Adipose tissue (tissue), 3 donors: ENCODE results near the gene ADAMTS9. TPM values are rescaled to one million over a fixed set of nuclear protein-coding genes. Genes with fewer than 3 reads are reported as not detected.

Experiments used
- H3K27ac ChIP-seq: one replicate; pipeline ENCODE4 v1.5.1; 2013; ENCODE audit warnings: low read depth, low read length
- WGBS, 3 donors: extraction: QIAGEN DNeasy Blood & Tissue Kit; methylation state at CpG; one replicate each; pipeline ENCODE4 v1.1.7; 2013; 5-methylcytosine and 5-hydroxymethylcytosine counted together
- polyA plus RNA-seq, 3 donors: library from polyadenylated mRNA; stranded (reverse); fragments of 200-250 nt; gene quantifications; one replicate each; pipeline ENCODE4 v1.2.3, GENCODE V29; 2013
- donor health status: healthy with polysubstance abuse.
- donor health status: Bipolar disorder and iron deficiency.
- donor health status: healthy.

Gene ADAMTS9
- polyA plus RNA-seq, 3 donors = 8.3 to 116 (median 22.7) TPM

DNA sequence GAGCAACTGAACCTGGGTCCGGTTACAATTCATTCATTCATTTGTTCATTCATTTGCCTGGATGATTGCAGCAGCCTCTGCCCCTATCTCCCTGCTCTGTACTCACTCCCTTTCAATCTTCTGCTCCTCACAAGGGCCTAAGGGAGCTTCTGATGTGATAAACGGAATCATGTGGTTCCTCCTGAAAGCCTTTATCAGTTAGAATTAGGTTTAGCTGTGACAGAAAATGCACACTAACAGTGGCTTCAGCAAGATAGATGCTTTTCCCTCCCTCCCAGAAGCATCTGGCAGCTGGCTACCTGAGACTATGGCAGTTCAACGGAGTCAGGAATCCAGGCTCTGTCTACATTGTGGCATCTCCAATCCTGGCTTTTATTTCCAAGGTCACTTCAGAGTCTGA lies 196.0 kb downstream of the ADAMTS9 start:
- 85 to 88% (median 86%) methylated on average over 3 of the region's 3 CpGs for WGBS, 3 donors
- H3K27ac ChIP-seq = no peak overlapping the region

DNA sequence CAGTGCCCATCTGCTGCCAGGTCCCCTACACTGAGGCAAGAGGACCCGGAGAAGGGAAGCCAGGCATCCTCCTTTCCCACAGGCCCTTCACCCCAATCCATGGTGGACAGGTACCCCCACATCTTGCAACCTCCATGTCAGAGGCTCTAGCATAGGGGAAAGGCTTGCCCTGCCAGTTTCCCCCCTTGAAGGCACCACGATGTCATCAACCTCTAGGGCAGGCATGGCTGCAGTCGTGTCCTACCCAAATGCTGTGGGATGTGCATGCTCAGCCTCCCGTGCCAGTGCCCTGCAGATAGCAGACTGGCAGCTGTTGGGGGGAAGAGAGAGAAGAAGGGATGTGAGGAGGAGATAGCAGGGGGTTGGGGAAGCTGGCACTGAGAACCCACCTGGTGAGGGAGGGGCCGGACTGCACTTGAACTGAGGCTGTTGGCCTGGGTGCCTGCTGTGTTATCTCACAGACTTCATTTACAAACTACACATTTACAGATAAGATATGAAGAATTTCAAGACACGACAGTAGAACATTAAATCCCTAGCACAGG lies 197.5 kb downstream of the ADAMTS9 start:
- H3K27ac ChIP-seq = no peak overlapping the region
- WGBS, 3 donors = 77 to 91% (median 89%) methylated on average over 6 of the region's 6 CpGs

DNA sequence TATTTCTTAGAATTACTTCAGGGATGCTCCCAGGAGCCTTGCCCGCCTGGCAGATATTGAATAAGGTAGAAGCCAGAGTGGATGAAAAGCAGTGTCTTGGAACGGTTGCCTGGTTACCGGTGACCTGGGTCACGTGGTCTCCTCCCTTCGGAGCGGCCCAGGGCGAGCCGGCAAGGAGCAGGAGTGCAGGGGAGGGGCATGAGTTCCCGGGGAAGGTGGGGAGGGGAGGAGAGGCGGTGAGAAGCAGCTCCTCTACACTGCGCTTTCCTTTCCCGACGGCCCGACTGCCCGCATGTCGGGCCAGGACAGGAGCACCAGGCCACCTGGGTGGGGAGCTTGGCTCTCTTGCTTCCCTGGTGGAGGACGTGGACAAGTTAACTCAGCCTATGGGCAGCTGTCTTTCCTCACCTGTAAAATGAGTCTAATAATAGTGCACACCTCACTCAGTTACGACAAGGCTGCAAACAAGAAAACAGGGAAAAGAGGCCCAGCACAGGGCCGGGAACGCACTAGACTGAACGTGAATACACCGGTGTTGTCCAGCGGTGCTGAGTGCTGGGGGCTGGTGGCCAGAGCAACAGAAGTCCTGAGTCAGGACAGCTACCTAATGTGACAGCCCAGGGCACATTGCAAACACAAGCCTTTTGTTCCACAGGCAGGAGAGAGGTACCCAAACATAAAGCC lies 198.3 kb downstream of the ADAMTS9 start:
- H3K27ac ChIP-seq = no peak overlapping the region
- 28 to 35% (median 31%) methylated on average over 22 to 23 of the region's 23 CpGs for WGBS, 3 donors

DNA sequence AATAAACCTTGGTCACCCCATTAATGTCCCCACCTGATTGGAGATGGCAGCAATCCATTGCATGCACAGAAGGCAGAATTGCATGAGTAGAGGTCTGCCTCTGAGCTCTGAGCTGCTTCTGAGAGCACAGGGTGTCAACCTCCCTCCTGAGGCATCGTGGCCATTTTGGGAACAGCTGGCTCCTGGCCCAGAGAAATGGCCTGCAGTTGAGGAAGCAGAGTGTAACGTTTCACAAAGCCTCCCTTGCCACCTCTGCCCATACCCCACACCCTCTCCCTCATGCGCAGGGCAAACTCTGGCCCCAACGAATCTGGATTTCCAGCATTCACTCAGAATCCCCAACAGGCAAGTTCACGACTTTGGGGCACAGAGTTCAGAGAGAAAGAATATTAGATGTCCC lies 198.9 kb downstream of the ADAMTS9 start:
- no peak overlapping the region for H3K27ac ChIP-seq
- WGBS, 3 donors = 37 to 45% (median 39%) methylated on average over 5 of the region's 5 CpGs

DNA sequence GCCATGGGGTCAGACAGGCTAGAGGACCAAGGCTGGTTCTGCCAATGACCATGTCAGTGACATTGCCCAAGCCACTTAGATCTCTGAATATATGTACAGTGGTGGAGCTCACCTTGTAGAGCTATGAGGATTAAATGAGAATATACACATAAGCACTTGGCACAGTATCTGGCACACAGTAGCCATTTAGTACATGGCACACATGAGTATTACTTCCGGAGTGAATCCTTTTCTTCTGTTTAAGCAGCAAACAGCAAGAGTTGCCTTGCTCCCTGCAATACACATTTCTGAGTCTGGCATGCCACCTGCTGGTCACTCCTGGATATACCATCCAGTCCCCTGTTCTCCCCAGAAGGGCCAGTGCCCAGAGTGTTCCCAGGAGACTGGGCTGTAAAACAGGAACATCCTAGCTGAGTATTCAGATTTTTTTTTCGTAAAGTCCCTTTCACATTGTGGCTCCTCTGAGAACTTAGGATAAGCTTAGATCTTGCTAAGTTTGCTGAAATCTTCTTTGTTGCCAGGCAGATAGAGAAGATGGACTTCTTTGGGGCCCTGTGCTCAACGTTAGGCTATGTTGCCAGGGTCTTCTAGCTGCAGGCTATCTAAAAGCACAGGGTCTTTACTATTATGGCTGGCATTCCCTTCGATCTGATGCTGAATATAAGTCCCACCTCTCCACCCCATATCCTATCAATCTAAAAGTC lies 203.4 kb downstream of the ADAMTS9 start:
- WGBS, 3 donors = 17 to 22% (median 17%) methylated on average over 4 of the region's 4 CpGs
- H3K27ac ChIP-seq = no peak overlapping the region

DNA sequence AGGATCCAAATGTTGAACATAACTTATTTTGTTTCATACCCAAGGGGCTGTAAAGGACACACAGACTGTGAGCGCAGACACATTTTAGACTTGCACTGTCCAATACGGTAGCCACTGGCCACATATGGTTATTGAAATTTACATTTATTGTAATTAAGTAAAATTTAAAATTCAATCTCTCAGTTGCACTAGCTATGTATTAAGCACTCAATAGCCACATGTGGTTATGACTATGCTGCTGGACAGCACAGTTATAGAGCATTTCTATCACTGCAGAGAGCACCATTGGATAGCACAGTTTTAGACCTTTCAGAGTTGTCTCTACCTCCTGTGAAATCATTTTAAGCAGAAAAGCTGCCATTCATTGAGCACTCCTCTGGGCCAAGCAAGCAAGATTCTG lies 204.3 kb downstream of the ADAMTS9 start:
- no peak overlapping the region for H3K27ac ChIP-seq
- 90 to 93% (median 90%) methylated on average over 2 of the region's 2 CpGs for WGBS, 3 donors

DNA sequence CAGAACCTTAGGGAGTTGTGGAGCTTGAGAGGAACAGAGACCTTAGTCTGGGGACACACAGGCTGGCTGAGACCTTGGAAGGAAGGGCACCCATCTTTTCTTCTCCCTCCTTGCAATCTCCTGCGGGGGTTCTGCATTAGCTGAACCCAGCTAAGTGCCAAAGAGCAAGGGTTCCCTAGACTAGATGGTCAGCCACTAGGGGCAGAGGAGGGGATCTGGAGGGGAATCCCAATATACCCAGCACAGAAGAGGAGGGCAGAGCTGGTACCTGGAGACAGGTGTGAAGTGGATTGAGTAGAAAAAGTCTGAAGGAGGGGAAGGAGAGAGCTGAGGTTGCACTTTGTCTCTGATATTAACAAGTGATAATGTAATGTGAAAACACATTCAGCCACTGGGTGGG lies 212.8 kb downstream of the ADAMTS9 start:
- no peak overlapping the region for H3K27ac ChIP-seq
- WGBS, 3 donors = 85 to 93% (median 88%) methylated on average over 1 of the region's 1 CpG

DNA sequence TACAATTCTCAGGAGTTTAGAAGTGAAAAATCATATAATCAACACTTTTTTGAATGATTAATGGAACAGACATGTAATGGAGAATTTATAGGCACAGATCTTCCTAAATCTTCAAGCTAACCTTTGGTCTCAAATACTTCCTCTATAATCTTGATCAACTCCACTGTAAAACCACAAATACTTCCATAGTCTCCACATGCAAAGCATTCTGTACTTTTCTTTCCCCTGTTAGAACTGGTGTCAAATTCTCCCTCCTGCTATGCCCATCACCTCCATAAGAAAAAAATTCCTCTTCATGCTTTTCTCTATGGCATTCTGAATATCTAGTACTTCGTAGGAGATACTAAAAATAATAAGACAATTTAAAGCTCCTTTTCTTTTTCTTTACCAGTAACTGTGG lies 214.3 kb downstream of the ADAMTS9 start:
- 73 to 92% (median 77%) methylated on average over 1 of the region's 1 CpG for WGBS, 3 donors
- H3K27ac ChIP-seq = no peak overlapping the region

DNA sequence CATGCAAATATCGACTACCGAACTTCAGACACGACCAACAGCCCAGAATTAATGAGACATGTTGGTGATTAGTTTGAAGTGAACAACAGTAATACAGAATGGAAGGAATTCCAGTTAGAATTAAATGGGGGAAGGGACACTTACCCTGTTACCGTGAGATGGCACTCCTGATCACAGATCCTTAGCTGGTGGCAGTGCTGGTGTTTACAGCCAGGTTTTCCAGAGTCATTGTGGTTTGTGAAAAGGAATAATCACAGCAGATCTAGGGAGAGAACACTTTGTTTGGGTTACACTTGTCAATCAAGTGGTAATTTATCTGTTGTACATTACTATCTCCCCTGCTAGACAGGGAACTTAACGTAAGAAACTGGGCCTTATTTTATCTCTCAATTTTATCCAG lies 217.4 kb downstream of the ADAMTS9 start:
- WGBS, 3 donors = 85 to 87% (median 87%) methylated on average over 5 of the region's 5 CpGs
- H3K27ac ChIP-seq = no peak overlapping the region

DNA sequence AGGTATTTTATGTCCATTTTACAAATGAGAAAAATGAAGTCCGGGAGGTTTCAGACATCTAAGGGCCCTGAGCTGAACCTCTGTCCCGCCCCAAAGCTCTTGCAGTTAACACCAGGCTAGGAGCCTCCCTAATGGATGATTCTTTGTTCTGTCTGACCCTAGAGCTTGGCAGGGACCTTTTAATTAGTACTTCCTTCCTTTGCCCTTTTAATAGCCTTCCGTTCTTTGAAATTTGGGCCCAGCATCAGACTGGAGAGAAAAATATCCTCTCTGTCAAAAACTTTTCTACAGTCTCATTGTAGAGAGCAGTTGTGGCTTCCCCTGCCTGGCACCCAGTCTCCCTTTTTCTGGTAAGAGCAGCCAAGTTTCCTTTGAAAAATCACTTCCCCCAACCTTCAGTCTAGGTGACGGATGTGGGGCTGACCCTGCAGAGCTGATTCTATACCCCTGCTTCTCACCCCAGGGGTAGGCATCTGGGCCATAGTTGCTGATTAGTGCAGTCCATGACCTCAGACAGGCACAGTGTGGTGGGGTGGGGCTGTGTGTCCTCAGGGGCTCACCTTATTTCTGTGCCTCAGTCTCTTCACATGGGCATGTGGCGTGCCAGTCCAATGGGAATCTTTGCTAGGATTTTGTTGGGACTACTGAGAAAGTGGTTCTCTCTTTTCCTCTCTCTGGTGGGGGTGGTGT lies 220.4 kb downstream of the ADAMTS9 start:
- 49 to 76% (median 59%) methylated on average over 5 of the region's 5 CpGs for WGBS, 3 donors

More for the DNA sequence above, 220.4 kb downstream of the ADAMTS9 start:
- no peak overlapping the region for H3K27ac ChIP-seq
